ENCODE measurements around the gene C18orf32.
A peak's percentile ranks its signal among the peaks of the same experiment; 100 is the strongest.
"Not testable (repeated sequence)": the region's sequence is repeated elsewhere in the genome, so short reads cannot be mapped to it uniquely, and the experiment has no call there.

The C18orf32 gene

GRCh38 chr18:49500201-49500921 lies 13.3 kb upstream of the C18orf32 start:
- DNase-seq (ENCODE audit: low read depth): no peak

DNA sequence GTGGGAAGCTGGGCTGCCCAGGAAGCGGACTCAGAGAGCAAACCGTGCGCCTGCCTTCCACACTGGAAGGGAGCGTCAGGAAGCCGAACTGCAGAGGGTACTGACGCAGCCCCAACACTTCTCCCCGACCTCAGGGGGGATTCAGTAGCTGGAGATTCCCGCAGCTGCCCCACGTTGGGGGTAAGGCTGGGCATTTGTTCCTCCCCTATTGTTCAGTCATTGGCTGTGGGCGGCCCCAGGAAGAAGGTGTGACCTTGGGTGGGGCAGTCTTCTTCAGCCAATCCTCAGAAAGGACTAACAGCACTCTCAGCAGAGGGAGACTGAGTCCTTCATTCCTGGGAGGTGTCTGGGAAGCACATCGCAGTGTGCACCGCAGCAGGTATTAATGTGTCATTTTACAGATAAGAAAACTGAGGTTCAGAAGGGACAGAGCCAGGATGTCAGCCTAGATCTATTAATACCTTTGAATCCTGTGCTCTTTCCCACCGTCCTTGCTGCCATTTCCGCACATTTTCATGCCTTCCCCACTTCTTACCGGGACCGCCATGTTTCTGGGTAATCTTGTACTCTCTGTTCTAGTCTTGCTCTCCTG lies 12.1 kb upstream of the C18orf32 start:
- DNase-seq (ENCODE audit: low read depth): no peak

DNA sequence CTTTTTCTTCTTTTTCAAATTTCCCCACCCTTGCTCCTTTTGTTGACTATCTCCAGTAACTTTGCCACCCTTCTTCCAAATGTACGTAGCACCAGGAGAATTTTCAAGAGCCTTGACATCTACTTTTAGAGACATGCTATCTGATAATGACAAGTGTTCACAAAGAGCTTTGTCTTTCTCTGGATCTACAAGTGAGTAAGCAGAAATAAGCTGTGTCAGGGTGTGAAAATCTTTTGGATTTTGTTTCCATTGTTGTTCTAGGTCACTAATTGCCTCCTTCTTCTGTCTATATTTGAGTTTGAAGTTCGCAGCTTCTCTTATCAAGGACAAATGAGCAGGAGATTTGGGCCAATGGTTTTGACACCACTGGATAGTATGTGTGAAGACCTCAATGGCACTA lies 8.4 kb upstream of the C18orf32 start:
- no peak for DNase-seq (ENCODE audit: low read depth)

DNA sequence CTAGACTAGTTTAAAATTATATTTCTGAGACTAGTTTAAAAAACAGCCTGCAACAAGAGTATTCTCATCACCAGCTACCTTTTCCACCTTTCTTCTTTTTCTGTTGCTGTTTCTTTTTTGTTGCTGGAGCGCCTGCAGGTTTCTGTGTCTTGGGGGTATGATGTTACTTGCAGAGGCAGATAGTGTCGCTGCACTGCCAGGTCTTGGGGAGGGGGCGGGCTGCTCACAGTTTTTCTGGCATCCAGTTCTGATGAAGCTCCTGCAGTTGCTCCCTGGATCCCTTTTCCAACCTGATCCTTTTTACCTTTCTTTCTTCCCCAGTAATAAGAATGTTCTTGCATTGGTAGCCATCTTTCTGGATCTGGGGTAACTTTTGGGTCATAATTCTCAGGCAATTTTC lies 8.0 kb upstream of the C18orf32 start:
- no peak for DNase-seq (ENCODE audit: low read depth)

DNA sequence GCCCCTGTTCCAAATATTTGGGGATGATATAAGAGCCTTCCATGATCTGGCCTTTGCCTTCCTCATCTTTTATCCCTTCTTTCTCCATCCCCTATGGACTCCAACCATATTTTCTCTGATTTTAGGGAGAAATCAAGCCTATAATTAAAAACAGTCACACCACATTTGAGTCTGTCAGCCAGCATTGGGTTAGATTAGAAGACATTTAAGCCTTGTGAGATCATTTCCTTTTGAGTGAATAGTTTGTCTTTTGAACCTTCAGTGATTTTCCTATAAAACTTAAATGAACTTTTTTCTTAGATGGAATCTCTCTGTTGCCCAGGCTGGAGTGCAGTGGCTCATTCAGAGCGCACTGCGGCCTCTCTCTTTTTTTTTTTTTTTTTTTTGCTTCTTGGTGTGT lies 7.6 kb upstream of the C18orf32 start:
- peak; percentile 52 for DNase-seq (ENCODE audit: low read depth)

GRCh38 chr18:49492694-49493033 lies 5.6 kb upstream of the C18orf32 start:
- no peak for DNase-seq (ENCODE audit: low read depth)

- DNase-seq (ENCODE audit: low read depth): peak; percentile 98
Measured at GRCh38 chr18:49491857-49492693, 5.0 kb upstream of the C18orf32 start, which contains the start of gene RPL17. RPL17 (minus strand) TSS chr18:49492465.

GRCh38 chr18:49491534-49491856 lies 4.5 kb upstream of the C18orf32 start:
- DNase-seq (ENCODE audit: low read depth): no peak

- DNase-seq (ENCODE audit: low read depth): no peak
Measured at GRCh38 chr18:49490246-49490762, 3.3 kb upstream of the C18orf32 start.

DNA sequence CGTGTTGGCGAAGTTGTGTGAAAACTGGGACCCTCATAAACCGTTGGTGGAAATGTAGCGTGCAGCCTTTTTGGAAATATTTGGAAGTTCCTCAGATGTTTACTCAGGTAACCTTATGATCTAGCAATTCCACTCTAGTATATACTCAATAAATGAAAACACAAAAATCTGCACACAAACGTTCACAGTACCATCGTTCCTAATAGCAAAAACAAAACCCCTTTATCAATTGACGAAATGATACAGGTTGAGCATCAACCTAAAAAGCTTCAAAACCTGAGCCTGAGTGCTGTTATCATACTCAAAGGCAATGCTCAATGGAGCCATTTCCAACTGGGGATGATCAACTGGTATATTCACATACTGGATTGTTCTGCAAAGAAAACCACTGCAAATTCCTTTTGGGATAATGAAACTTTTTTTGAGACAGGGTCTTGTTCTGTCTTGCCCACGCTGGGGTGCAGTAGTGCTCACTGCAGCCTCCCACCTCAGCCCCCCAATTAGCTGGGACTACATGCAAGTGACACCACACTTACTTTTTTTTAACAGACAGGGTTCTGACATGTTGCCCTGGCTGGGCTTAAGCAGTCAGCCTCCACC lies 777 bp upstream of the C18orf32 start:
- DNase-seq (ENCODE audit: low read depth): no peak

DNA sequence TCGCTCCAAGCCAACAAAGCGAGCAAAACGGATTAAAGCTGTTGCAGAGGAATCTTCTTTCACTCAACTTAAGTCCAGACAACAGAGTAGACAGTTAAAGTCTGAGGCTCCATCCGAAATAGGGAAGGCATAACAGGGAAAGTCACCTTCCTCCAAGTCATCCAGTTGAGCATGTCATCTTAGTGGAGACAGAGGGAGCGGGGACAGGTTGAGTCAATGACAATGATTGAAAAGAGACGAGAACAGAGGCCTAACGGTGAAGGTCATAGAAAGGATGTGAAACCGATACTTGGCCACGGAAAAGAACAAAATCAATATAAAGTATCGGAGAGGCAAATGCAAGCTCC lies 455 bp downstream of the C18orf32 start:
- no peak for DNase-seq (ENCODE audit: low read depth)

DNA sequence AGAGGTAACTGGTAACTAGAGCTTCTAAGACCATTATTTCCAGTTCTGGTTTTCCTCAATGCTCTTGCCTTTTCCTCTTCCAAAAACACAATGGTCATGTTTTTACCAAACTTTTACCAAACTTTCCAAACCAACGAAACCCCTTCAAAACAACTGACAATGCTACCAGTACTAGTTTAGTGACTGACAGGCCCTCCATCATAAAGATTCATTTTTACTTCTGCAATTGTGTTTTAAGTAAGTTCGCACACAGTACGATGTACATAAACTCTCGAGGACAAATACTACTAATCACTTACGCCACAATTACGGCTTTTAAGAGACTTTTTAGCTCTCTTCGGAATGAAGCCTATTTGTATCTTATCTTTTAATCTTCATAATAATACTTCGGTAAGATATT lies 900 bp downstream of the C18orf32 start:
- no peak for DNase-seq (ENCODE audit: low read depth)

DNA sequence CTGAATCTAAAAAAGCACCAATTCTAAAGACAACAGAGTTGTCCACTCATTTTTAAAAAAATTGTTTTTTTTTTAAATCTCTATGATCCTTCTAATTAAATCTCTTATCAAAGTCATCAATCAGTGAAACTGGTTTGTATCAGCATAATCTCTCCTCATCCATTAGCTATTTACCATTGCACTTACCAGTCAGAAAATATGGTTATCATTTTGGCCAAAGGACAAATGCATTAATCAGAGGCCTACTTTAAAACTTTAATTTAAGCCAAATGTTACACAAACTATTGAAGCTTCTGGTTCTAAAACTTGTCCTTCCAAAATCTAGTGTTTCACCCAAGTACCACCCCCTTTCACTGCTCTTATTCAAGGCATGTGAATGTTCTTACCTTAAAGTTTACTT lies 3.8 kb downstream of the C18orf32 start:
- DNase-seq (ENCODE audit: low read depth): no peak

DNA sequence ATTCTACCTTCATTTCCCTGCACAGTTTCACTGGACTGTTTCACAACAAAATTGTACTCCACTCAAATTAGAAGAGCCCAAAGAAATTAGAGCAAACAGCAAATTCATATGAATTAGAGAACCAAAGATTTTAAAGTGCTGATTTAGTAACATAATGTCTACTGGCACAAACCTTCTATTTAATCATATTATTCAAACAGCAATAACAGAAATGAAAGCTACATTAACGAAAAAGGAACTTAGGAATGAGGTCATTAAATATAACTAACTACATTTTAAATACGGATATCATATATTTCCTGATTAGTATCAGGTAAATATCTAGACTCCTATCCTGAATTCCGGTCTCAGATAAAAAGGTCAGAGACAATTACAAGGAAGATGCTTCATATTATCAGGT lies 5.1 kb downstream of the C18orf32 start:
- DNase-seq (ENCODE audit: low read depth): no peak

DNA sequence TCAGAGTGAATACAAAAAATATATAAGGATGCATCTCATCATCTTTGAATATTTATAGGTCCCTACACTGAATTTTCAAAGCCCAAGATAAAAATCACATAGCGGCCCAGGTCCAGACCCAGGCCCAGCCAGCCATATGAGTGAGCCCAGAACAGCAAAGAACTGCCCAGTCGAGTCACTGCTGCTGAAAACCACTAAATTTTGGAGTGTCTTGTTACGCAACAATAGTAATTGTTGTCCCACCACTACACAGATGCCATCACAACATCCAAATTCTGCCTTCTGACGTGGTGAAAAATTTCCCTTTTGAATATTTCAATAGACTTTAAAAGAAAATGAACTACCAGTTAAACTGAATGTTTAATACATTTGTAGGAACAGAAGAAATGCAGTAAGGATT lies 5.7 kb downstream of the C18orf32 start:
- DNase-seq (ENCODE audit: low read depth): no peak

DNA sequence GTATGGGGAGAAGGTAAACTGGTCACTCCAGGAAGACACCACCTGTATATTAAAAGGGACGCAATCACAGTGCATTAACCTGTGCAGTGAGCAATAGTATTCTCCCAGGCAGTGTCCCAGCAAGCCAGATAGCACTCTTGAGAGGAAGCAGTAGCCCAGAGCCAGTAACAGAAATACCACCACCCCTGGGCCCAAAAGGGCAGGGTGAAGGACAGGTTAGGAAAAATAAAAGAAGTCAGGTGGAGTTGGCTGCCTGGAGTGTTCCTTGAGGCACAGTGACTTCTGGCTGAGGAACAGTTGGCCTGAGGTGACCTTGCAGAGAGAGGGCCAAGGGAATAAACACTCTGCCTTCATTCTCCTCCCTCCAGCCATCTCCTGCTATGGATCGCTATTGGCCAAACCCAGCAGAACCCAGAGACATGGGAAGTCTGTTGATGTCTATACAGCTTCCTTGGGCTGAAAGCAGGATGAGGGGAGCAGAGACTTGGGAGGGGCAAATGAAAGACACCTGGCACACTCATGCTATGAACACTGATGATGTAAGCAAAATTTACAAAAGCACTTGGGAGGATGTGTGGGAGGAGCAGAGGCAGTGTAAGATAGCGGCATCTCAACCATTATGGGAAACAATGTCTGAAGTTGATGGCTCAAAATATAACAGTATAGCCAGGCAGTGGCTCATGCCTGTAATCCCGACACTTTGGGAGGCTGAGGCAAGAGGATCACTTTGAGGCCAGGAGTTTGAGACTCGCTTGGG lies 7.5 kb downstream of the C18orf32 start:
- no peak for DNase-seq (ENCODE audit: low read depth)

DNA sequence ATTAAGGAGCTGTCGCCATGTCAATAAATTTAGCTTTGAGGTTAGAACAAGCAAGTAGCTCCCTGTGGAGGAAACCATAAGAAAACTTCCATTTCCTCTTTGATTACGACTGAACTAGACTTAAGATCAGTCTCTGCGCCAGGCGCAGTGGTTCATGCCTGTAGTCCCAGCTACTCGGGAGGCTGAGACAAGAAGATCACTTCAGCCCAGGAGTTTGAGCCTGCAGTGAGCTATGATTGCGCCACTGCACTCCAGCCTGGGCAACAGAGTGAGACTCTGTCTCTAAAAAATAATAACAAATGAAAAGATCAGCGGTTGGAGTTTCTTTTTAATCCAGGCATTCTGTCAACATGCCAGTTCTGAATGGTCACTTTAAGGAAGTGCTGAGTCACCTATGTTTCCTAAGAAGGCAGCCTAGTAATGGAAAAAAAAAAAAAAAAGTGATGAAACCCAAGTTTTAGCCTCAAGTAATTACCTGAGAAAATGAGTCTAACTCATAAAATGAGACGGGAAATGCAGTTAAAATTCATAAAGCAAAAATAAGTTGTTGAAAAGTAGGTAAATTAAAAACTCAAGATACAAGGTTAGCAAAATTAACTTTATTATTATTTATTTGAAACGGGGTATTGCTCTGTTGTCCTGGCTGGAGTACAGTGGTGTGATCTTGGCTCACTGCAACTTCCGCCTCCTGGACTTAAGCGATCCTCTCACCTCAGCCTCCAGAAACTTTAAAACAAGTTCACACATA lies 10.2 kb downstream of the C18orf32 start:
- DNase-seq (ENCODE audit: low read depth): peak; percentile 84

- not testable (repeated sequence) for DNase-seq (ENCODE audit: low read depth)
Measured at GRCh38 chr18:49474935-49475334, 12.1 kb downstream of the C18orf32 start.

GRCh38 chr18:49473721-49474120 lies 13.3 kb downstream of the C18orf32 start:
- DNase-seq (ENCODE audit: low read depth): no peak

GRCh38 chr18:49472459-49472858 lies 14.6 kb downstream of the C18orf32 start:
- DNase-seq (ENCODE audit: low read depth): no peak

GRCh38 chr18:49471532-49471931 lies 15.5 kb downstream of the C18orf32 start:
- DNase-seq (ENCODE audit: low read depth): no peak

All from EH (cell line).